Raji (cell line): ENCODE results near the gene PDZRN3.

Experiments used
- POLR2A ChIP-seq: IDR thresholded peaks from 2 replicates; pipeline ENCODE4 v1.6.1; 2011; ENCODE audit warnings: low read depth, low read length, control low read depth; ENCODE audit not compliant: insufficient read depth

Gene PDZRN3

DNA sequence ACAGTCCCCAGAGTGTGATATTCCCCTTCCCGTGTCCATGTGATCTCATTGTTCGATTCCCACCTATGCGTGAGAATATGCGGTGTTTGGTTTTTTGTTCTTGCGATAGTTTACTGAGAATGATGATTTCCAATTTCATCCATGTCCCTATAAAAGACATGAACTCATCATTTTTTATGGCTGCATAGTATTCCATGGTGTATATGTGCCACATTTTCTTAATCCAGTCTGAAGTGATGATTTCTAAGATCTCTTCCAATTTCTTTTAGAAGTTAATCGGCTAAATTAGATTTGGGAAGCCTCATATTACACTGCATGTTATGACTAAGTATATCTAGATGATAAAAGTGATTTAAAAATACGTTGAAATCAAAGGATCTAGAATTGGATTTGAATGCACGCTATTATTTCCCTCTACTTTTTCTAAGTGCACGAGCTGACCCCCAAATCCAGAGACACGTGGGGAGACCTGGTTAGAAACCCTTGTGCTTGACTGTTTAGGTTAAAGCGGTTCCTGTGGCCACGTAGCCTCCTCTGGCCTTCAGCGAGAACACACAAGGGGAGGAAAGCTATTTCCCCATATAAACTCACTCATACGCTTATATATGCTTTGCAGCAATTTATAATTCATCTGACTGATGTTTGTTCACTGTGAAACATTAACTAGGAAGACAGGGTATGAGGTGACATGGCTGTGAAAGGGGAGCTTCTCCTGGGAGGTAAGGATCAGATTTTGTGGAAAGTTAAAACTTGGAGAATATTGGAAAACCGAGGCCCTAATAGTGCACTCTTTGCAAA lies 243.8 kb downstream of the PDZRN3 start:
- TF ChIP-seq POLR2A, result no peak

DNA sequence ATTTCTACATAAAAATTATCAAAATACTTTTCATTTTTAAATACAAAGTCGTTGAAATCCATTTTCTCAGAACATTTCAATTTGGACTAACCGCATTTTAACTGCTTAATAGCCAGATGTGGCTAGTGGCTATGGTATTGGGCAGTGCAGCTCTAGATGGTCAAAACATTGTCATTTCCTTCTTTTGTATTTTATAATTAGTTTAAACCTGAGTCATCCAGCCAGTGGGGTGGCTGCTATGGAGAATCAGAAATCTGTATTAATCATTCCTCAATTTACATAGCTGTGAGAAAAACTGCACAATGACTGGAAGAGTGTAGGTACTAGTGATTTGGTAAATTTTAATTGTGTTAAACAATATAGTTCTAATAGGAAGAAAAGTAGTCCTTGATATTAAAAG lies 245.3 kb downstream of the PDZRN3 start:
- no peak for TF ChIP-seq POLR2A

DNA sequence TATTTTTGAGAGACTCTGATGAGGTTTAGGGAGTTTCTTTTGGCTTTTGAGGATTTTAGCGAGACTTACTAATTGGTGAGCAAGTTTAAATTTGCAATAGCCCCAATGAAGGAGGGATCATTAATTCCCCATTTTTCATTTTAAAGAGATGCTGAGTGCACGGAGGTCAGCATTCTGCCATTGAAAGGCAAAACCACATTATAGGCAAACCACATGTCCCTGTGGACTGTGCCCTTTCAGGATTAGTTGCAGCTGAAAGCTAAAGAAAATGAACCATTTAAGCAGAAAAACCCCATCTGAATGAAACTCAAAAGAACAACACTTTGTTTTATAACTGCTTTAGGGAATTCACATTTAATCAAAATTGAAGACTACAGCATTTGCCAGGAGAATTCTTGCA lies 246.5 kb downstream of the PDZRN3 start:
- no peak for TF ChIP-seq POLR2A

- no peak for TF ChIP-seq POLR2A
Measured at GRCh38 chr3:73365756-73366397, 258.9 kb downstream of the PDZRN3 start.

- no peak for TF ChIP-seq POLR2A
Measured at GRCh38 chr3:73364517-73364916, 260.2 kb downstream of the PDZRN3 start.

- no peak for TF ChIP-seq POLR2A
Measured at GRCh38 chr3:73363093-73363492, 261.6 kb downstream of the PDZRN3 start.

DNA sequence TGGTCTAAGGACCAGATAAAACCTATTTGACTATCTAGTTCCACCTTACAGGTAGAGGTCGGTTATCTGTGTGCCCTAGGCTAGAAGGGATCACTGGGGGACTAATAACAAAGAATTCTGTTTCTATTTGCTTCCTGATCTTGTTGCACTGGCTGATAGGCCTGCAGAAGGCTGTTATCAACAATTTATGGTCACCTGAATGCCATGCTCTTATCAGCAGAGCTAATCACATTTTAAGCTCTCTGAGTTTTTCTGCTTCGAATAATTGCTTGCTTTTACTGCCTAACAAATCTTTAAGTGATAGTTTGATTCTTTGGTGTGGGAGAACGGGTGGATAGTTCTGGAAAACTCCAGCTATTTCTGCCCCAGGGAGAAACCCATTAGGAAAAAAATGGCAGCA lies 263.1 kb downstream of the PDZRN3 start:
- TF ChIP-seq POLR2A, result no peak

DNA sequence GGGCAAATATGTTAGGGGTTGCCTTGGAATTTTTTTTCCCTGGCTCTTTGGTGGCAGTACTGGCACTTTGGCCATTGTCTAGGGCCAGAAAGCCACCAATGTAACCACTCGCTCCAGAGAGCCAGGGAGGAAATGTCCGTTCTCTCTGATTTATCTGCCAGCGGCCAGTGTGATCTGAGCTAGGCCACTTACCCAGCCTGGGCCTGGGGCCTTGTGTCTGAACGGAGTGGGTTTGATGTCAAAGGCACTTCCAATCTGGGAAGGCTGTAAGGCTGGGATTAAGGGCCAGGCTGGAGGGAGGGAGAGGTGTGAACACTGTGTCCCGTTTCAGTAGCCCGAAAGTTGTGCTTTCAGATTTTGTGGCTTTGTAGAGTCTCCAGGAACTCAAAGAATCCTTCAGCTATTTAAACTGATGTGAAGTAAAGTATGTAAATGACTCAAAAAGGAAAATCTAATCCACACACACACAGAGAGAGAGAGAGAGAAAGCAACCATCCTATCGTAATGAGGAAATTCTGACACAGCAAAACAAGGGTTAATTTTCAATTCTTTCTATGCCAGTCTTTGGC lies 271.0 kb downstream of the PDZRN3 start:
- no peak for TF ChIP-seq POLR2A

DNA sequence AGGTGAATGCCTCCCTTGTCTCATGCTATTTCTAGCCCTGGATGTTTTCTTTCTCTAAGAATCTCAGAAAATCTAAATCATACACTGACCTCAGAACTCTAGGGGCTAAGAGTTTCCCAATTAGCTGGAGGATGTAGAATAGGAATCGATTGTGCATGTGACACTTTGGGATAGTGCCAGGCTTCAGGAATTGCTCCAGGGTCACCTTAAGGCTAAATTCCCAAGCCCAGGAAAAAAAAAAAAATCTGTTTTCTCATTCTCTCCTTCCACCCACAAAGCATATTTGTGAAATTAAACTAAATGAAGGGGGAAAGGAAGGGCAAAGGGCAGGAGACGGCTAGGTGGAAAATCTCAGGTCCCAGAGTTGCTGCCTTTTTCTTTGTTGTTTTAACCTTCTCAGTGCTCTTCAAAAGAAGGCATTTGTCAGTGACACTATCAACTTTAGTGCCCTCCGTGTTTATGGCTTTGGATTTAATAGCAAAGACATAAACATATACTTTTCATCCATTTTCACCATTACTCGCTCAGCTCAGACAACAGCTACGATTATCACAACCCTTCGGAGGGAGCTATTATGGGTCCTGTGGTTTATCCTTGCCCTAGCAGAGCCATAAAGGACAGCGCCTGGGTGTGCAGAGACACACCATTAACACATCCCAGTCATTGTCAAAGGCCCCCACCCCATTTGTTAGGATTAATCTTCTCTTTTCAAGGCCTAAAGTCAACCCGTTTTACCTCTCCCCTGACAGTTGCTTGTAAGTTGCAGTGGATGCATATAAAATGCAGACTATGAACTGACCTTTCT lies 271.7 kb downstream of the PDZRN3 start:
- TF ChIP-seq POLR2A, result no peak

DNA sequence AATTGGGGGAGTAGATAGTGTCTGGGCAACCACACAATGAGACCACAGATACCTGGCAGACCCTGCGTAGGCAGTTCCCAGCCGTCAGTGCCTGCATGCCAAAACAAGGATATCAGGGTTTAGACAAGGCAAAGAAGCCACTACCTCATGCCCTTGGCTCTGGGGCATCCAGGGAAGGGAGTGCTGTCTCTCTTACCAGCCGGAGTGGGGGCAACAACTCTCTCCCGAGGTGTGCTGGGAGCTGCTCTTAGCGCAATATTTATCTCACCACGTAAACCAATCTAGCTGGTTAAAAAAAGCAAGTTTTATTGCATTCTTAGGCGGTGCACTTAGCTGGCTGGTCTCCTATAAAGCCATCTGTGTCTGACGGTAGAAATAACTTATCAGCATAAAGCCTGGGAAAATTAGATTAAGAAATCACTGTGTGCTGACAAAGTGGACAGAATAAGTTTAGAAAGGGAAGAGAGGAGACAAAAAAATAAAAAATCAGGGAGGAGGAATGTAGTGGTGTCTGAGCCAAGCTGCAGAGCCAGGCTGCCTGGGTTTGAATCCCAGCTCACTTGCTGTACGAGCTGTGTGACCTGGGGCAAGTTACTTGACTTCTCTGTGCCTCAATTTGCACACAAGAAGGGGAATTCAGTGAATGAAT lies 273.2 kb downstream of the PDZRN3 start:
- TF ChIP-seq POLR2A, result no peak

DNA sequence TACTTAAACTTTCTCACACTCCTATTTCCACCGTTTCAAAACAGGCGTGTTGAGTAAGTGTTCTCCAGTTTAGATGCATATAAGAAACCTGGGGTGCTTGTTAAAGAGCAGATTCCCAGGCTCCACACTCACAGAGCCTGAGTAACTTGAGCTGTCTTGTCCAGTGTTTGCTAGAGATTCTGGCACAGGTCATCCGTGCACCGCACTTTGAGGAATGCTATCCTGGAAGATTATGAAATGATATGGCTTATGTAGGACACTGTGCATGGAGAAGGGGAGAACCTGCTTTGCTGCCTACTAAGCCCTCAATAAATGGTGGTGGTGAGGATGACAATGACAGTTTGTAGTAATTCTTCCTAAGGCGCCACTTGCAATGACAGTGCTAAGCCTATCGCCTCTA lies 273.7 kb downstream of the PDZRN3 start:
- no peak for TF ChIP-seq POLR2A

DNA sequence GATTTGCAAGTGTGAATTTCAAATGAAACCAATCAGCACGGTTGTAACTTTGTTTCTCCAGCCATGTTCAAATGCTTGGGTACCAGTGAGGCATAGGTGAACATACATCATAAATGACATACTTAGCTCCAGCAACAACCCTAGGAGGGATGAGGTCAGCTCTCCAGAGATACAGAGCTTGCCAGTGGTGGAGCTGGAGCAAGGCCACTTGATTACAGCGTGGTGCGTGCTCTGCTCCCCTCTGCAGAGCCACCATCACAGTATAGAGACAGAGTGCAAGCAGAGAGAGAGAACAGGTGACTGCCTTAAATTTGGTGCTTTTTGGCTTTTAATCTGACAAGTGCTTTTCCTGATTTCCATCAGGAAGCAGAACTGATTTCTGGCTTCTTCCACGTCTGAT lies 275.1 kb downstream of the PDZRN3 start:
- no peak for TF ChIP-seq POLR2A

DNA sequence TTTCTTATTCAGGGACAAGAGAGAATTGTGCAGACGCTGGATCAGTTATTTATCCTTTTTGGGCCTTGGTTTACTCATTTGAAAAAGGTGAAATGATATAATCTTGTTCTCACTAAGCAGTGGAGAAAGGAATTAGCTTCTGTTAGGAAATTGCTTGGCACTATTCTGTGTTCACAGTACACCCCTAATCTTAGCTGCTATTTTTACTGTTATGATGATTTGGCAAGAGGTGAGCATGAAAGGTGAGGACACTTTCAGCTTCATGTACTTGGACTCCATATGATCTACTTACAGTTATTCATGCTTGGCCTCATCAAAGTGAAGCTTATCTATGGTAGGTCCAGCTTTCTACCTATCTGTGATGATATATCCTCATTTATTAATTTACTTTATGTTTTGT lies 282.7 kb downstream of the PDZRN3 start:
- no peak for TF ChIP-seq POLR2A

DNA sequence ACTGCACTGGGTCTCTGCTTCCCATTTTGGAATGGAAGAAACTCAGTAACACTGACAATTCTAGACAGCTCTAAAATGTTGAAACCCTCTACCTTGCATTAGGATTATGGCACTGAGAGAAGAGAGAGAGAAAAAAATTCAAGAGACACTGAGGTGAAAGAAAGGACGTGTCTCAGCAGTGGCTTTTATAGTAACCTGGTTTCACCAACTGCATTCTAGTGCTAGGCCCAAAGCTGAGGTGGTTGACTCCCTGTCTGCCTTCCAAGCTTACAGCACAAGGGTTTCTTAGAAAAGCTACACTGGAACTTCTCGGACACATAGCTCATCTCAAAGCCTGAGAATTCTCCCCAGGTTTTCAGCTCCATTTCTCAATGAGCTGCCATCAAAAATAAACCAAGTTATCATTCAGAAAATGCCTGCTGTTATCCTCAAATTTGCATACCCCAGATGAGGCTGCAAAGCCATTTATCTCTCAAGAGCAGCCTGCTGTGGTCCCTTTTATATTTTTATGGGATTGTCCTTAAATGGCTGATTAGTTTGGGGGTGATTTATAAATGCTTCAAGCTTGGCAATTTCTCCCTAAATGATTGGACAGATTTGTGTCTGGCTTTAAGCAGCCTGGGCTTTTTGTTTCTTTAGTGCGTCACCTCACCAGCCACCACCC lies 283.3 kb downstream of the PDZRN3 start:
- TF ChIP-seq POLR2A, result no peak
